Gastrocnemius medialis (tissue), 4 donors: Measurements from ENCODE around the gene RHOB.

ENCODE experiments used
- POLR2A ChIP-seq, 2 donors: fragments of 450-650 bp; IDR thresholded peaks; one replicate each; pipeline ENCODE4 v1.6.1; 2017; ENCODE audit warnings: antibody characterized with exemption in 2 of 2, mild to moderate bottlenecking in 2 of 2, moderate library complexity in 2 of 2
- TF ChIP-seq, protein P1 (sequence below), 5 experiments: fragments of 450-650 bp in 3 of 5; fragments of 200-600 bp in 2 of 5; sonication (generic) in 2 of 5; IDR thresholded peaks in 4 of 5; conservative IDR thresholded peaks in 1 of 5; 1 replicate in 4 of 5; 2 replicates in 1 of 5; pipeline ENCODE4 v1.5.1; 2016 to 2019; ENCODE audit warnings: antibody characterized with exemption in 5 of 5, mild to moderate bottlenecking in 3 of 5, moderate library complexity in 3 of 5

DNA sequence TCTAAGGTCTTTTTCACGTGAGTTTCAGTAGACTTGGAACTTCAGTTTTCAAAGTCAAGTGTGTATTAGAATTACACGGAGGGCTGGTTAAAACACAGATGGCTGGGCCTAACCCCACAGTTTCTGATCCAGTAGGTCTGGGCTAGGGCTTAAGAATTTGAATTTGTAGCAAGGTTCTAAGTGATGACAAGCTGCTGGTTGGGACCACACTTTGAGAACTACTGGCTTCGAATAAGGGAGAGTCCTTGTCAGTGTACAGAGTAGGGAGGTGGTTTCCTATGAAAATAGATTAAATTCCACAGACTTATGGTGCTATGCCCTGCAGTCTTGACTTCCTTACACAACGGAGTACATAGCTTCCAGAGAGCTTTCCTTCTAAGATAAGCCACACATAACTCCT is 4.5 kb downstream of the RHOB start:
- no peak for TF ChIP-seq POLR2A (IDR thresholded peaks at IDR 0.05)
- TF ChIP-seq, protein P1, sequence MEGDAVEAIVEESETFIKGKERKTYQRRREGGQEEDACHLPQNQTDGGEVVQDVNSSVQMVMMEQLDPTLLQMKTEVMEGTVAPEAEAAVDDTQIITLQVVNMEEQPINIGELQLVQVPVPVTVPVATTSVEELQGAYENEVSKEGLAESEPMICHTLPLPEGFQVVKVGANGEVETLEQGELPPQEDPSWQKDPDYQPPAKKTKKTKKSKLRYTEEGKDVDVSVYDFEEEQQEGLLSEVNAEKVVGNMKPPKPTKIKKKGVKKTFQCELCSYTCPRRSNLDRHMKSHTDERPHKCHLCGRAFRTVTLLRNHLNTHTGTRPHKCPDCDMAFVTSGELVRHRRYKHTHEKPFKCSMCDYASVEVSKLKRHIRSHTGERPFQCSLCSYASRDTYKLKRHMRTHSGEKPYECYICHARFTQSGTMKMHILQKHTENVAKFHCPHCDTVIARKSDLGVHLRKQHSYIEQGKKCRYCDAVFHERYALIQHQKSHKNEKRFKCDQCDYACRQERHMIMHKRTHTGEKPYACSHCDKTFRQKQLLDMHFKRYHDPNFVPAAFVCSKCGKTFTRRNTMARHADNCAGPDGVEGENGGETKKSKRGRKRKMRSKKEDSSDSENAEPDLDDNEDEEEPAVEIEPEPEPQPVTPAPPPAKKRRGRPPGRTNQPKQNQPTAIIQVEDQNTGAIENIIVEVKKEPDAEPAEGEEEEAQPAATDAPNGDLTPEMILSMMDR (IDR thresholded peaks at IDR 0.05 in 4 of 5, conservative IDR thresholded peaks at IDR 0.05 in 1 of 5) = no peak
